HG03045 (cell line): ENCODE data around the gene MLH3.
"Not testable (repeated sequence)": the region's sequence is repeated elsewhere in the genome, so short reads cannot be mapped to it uniquely, and the experiment has no call there.

Source experiments
- ATAC-seq: cut with Tn5 transposase; IDR thresholded peaks from one replicate; pipeline ENCODE4 v1.9.1; 2021; ENCODE audit warnings: mild to moderate bottlenecking, moderate library complexity; ENCODE audit not compliant: unreplicated experiment

Gene MLH3

DNA sequence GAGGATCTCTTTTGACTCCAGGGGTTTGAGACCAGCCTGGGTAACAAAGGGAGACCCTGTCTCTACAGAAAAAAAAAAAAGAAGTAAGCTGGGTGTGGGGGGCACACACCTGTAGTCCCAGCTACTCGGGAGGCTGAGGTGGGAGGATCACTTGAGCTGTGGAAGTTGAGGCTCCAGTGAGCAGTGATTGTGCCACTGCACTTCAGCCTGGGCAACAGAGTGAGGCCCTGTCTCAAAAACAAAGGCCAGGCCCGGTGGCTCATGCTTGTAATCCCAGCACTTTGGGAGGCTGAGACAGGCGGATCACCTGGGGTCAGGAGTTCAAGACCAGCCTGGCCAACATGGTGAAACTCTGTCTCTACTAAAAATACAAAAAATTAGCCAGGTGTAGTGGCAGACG is 16.5 kb upstream of the MLH3 start:
- ATAC-seq, result not testable (repeated sequence)

DNA sequence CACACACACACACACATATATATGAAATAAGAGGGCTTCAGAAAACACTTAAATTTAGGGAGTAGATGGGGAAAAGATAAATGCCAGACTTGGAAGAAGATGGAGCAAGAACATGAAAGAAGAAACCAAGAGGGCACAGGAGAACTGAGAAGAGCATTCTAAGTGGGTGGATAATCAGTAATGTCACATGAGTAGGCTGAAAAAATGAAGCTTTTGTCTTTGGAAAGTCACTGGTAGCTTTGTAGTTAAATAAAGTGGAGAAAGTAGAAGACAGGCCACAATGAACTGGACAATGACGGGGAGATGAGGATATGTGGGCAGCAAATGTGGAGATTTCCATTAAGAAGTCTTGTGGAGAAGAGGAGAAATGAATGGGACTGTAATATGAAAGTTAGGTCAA is 15.9 kb upstream of the MLH3 start:
- no peak for ATAC-seq

DNA sequence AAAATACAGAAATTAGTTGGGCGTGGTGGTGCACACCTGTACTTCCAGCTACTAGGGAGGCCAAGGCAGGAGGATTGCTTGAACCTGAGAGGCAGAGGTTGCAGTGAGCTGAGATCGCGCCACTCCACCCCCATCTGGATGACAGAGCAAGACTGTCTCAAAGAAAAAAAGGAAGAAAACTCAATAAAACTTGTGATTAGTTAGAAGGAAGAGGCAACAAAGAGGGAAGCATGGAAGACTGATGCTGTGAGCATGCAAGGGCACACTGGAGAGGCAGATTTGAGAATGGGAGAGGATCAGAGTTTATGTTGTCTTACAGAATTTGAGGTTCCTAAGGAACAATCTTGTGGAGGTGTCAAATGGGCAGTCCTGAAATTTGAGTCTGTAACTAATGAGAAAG is 15.4 kb upstream of the MLH3 start:
- no peak for ATAC-seq

GRCh38 chr14:75064205-75064567 is 12.9 kb upstream of the MLH3 start:
- ATAC-seq, result peak; percentile 23

GRCh38 chr14:75063491-75064204 is 12.4 kb upstream of the MLH3 start, which contains the start of gene ACYP1:
ACYP1 (minus strand) TSS chr14:75064024; CDS start chr14:75063553, 471 bp downstream.
- peak; percentile 96 for ATAC-seq

- no peak for ATAC-seq
Observed at GRCh38 chr14:75063013-75063412, 11.7 kb upstream of the MLH3 start.

- ATAC-seq, result no peak
Observed at GRCh38 chr14:75060420-75060819, 9.2 kb upstream of the MLH3 start.

GRCh38 chr14:75059642-75060041 is 8.4 kb upstream of the MLH3 start:
- no peak for ATAC-seq

- ATAC-seq, result no peak
Observed at GRCh38 chr14:75054421-75054820, 3.2 kb upstream of the MLH3 start.

DNA sequence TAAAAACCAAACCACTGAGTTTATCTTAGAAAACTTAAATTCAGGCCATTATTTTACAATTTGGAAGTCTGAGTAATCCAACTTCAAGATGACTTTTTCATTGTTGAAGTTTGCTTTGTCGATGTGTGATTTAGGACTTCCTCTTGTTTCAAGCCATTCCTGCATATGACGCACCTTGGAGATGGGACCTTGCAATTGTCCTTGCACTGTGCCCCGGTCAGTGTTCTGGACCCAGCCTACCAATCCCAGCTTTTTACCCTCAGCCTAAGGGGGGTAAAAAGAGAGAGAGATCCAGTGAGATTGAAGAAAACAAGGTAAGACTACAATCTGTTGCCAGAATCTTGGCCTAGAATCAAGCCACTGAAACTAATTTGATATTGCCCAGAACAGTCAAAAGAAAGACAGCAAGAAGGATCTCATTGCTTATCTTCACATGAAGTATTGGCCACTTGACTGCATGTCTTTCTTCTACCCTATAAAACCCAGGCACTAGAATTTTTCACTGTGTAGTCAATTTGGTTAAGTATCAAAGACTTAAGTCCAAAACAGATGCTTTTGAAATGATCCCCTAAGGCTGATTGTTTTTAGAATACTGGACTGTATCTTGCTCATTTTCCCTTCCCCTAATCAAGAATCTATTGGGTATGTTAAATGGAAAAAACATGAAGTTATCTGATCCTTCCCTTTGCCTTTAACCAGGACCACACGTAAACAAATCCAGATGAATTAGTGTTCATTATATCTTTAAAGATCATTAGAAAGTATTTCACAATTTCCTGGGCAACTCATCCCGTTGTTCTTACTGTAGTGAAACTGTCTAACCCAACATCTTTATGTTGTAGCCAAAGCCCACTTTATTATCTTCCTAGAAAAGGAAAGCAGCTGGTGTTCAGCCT is 2.4 kb upstream of the MLH3 start:
- ATAC-seq, result no peak

DNA sequence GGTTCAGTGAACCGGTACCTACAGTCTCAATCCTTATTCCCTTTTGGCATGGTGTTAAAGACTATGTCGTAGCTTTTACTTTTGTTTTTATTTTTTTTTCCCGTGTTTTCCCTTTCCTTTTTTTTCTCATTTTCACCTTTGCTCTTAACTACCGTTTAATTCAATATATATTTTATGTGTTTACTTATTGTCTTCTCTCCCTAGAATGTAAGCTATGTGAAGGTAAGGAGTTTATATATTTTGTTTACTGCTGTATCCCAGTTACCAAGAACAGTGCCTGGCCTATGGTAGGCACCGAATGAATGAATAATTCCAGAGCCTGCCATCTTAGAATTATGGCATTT is 261 bp upstream of the MLH3 start:
- ATAC-seq, result no peak

GRCh38 chr14:75049731-75050201 is 1.5 kb downstream of the MLH3 start:
- no peak for ATAC-seq

- no peak for ATAC-seq
Observed at GRCh38 chr14:75049136-75049535, 2.1 kb downstream of the MLH3 start.

- ATAC-seq, result no peak
Observed at GRCh38 chr14:75048101-75048500, 3.2 kb downstream of the MLH3 start.

- ATAC-seq, result no peak
Observed at GRCh38 chr14:75047506-75047905, 3.8 kb downstream of the MLH3 start.

DNA sequence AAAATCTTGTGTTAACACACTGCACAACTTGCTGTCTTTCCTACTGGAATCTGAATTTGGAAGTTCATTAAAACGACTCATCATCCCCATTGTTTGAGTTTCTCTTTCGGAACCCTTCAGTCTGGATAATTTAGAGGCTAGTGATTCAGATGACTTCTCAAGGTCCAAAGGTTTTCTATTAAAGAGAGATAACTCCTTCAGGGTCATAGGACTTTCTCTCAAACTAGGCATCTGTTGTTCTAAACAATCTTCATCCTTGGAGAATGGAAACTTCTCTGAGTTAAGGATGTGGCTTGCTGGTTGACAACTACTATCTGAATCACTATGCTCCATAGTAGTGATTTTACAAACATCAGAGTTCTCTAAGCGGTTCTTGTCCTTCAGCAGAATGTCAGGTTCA is 4.4 kb downstream of the MLH3 start:
- ATAC-seq, result no peak

- ATAC-seq, result no peak
Observed at GRCh38 chr14:75046275-75046674, 5.0 kb downstream of the MLH3 start.

DNA sequence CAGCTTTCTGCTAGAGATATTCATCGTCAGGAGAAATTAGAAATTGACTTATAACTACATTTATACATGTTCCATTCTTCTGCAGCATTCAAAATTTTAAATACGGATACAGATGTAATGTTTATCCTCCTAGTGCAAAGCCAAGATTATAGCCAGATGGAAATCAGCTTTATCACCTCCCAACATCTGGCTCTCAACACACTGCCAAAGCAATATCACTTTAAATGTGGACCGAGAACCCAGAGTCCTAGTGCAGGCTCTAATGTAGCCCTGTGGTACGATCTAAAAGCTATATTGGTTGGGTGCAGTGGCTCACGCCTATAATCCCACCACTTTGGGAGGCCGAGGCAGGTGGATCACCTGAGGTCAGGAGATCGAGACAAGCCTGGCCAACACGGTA is 6.5 kb downstream of the MLH3 start:
- ATAC-seq, result no peak

DNA sequence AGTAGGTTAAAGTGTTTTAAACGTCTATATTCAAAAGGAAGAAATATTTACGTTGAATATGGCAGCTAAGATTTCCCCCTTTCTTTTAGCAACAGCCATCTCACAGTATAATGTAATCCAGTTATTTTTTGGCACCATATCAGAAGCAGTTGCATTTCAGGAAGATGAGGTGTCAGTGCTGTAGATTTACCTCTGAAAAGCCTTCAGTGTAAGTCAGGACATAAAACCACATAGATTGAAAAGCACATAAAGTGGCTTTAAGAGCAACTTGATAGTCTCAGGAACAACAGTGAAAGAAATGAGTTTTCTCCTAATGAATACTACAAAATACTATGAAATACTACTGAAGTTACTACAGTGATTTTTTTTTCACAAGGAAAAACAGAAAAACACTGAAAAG is 6.9 kb downstream of the MLH3 start:
- ATAC-seq, result no peak

GRCh38 chr14:75042035-75042434 is 9.2 kb downstream of the MLH3 start:
- no peak for ATAC-seq

- no peak for ATAC-seq
Observed at GRCh38 chr14:75041613-75042012, 9.7 kb downstream of the MLH3 start.

GRCh38 chr14:75040959-75041358 is 10.3 kb downstream of the MLH3 start:
- ATAC-seq, result no peak
